Stimulated activated CD8-positive, alpha-beta memory T cell treated with anti-CD3 and anti-CD28 coated beads, Interleukin-12 subunit alpha, Interleukin-12 subunit beta, amount 100 ng/mL, for 24 hours (primary cell): ENCODE measurements around the gene TEAD1.
A peak's percentile ranks its signal among the peaks of the same experiment; 100 is the strongest.

Source experiments
- DNase-seq: peaks from one replicate; pipeline ENCODE4 v3.0.0-alpha.2; 2020; ENCODE audit errors: extremely low read depth

The TEAD1 gene

GRCh38 chr11:12707500-12707880, 33.3 kb downstream of the TEAD1 start:
- no peak for DNase-seq

- no peak for DNase-seq
Observed at GRCh38 chr11:12711496-12711895, 37.3 kb downstream of the TEAD1 start.

DNA sequence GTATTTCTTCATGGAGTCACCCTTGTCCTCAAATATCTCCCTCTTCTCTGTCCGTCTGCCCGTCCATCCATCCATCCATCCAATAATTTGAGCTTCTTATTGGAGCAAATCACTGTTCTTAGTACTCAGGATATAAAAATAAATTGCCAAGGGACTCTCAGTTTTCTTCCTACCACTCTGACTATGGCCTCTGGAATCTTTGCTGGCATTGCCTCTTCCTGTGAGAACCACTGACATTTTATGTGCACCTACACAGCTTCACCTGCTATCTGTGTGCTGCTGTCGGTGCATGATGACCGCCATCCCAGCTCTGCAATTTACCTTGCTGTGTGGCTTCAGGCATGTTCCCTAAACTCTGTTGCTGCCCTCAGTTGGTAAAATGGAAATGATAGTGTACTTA, 37.9 kb downstream of the TEAD1 start:
- no peak for DNase-seq

GRCh38 chr11:12715131-12715530, 40.9 kb downstream of the TEAD1 start:
- DNase-seq, result no peak

DNA sequence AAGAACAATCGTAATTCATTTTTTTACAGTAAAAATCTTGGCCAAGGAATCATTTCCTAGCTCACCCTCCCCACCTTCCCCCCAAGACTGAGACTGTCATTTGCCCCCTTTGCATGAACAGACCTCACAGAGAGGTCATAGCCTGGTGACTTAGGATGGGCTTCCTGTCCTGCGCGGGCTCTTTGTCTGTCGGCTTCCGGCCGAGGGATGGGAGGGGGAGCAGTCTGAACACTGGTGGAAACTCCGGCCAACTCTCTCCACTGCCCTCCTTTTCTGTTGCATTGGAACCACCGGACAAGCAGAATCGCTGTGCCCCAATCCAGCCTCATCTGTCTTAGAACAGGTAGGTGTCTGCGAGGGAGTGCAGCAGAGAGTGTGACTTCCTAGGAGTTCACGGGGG, 41.7 kb downstream of the TEAD1 start:
- no peak for DNase-seq

- DNase-seq, result no peak
Observed at GRCh38 chr11:12716816-12717215, 42.6 kb downstream of the TEAD1 start.

DNA sequence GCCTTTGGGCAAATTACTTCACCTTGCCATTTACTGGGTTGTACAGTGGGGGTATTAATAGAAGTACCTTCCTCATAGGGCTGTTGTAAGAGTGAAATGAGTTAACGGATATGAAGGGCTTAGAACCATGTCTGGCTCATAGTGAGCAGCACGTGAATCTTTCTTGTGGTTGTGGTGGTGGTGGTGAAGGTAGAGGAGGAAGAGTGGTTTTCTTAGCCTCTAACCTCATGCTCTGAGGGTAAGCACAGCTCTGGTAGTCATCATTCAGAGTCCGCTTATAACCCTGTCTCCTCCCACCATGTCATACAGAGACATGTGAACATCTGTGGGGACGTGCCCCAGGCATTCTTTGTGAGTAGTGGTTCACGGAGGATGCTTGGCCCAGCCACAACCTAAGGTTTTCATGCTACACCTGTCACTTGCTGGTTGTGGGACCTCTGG, 43.6 kb downstream of the TEAD1 start:
- DNase-seq, result peak; percentile 10

DNA sequence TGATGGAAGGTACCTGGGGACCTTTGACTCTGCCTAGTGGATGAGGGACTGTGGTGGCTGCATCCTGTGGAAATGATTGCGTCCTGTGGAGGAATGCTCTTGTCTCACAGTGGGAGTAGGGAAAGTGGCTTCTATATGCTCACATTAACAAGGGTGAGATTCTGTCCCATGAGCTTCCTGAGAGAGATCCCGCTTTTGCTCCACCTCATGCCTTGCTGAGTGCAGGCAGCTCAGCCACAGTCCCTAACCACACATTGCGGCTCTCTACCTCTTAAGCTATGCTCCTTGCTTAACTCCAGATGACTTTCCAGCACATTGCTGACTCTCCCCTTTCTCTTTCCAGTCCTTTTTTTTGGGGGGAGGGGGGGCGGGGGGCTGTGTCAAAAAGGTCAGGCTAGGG, 45.0 kb downstream of the TEAD1 start:
- DNase-seq, result no peak

DNA sequence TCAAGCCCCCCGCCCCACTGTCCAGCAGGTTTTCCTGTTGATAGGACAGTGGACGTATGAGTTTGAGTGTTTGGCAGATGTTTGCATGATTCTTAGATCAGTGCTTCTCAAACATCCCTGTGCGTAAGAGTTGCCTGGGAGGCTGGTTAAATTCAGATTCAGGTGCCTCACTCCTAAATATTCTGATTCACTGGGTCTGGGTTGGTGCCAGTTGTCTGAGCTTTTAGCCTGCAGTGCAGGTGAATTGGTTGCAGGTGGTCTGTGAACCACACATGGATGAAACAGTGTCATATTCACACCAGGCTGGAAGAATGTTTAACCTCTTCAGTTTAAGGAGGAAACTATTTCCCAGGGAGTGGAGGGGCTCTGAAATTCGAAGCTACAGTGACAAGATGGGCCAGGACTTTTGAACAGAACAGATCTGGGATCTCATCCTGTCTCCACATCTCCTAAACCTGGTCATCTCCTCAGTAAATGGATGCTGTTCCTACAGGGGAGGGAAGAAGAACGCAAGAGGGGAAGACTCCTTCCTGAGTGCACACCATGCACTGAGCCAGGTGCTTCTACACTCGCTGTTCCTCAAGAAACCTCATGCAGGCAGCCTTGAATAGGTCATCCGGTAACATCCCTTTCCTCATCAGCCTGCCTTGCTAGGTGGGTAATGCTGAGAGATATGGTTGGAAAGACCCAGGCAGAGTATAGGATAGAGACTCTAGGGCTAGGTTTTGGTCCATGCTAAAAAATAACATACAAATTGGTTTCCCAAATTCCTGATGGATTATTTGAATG, 47.8 kb downstream of the TEAD1 start:
- DNase-seq, result no peak

- DNase-seq, result no peak
Observed at GRCh38 chr11:12723421-12724300, 49.4 kb downstream of the TEAD1 start.

GRCh38 chr11:12724301-12725054, 50.3 kb downstream of the TEAD1 start:
- DNase-seq, result no peak

GRCh38 chr11:12725055-12725862, 51.0 kb downstream of the TEAD1 start:
- DNase-seq, result no peak

GRCh38 chr11:12725863-12726682, 51.9 kb downstream of the TEAD1 start:
- DNase-seq, result no peak

- no peak for DNase-seq
Observed at GRCh38 chr11:12727563-12728211, 53.5 kb downstream of the TEAD1 start.

- DNase-seq, result no peak
Observed at GRCh38 chr11:12728417-12728816, 54.2 kb downstream of the TEAD1 start.

DNA sequence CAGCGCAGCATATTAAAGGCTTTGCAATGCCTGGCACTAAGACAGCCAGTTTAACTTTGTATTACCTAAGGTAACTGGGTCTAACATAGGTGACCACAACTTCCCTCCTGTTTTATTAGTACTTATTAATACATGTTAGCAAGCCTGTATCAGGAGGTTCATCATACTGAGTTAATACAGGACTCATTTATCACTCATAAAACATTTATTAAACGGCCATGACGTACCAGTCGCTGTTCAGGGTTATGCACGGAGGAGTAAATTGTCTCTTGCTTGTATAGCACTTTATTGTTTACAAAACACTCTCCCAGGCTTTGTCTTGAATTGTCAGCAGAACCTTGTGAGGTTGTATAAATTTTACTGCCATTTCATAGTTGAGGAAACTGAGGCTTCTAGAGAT, 55.7 kb downstream of the TEAD1 start:
- DNase-seq, result no peak

DNA sequence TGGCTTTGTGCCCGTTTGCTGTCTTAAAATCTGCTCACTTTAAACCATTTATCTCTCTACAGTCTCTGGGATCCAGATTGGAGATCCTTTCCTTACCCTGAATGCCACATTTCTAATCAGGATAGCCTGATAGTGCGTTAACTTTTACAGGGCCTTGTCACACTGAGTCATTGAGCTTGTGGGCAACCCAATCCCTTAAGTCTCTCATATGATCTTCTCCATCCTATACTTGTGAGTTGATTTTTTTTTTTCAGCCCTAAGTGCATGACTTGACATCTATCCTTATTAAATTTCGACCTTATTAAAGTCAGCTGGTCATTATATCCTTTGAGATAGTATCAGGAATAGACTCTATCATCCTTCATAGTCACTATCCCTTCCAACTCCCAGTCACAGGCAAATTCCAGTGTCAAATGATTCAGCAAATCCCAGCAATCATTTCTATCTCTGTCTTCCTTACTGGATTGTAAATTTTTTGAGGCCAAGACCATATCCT, 57.7 kb downstream of the TEAD1 start:
- no peak for DNase-seq

- no peak for DNase-seq
Observed at GRCh38 chr11:12733091-12733490, 58.9 kb downstream of the TEAD1 start.

GRCh38 chr11:12734625-12735024, 60.4 kb downstream of the TEAD1 start:
- DNase-seq, result no peak

DNA sequence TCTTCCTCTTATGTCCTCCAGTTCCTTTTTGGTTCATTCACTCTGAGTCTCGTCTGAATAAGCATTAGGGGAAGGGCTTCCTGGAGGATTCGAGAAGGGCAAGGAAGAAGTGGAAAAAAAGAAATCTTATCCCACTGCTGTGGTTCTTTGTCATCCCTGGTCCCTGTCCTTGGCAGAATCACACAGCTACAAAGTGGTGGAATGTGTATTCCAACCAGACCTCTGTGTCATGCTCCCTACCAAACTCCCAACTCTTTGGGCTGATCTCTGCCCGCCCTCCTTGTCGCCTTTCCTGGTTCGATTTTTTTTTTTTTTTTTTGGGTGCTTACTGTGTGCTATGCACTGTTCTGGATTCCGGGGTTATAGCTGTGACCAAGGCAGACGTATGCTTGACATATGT, 61.0 kb downstream of the TEAD1 start:
- no peak for DNase-seq
